Hair follicular keratinocyte (primary cell): ENCODE results near the gene SRCAP. TPM values are rescaled to one million over a fixed set of nuclear protein-coding genes. Genes with fewer than 3 reads are reported as not detected.

Source experiments
- total RNA-seq: library from RNA; depleted of rRNA; stranded (reverse); fragments of >200 nt; gene quantifications from 2 replicates; pipeline ENCODE4 v1.2.3, GENCODE V29; 2015

SRCAP gene
- 3.2 and 6.5 TPM in 2 replicates for total RNA-seq

GRCh38 chr16:30698816-30699614, at the start of gene SRCAP:
TSS of gene SRCAP (plus strand) at chr16:30699171. CDS start at chr16:30700825, 1,654 bp downstream.

GRCh38 chr16:30650369-30651123, 48.4 kb upstream of the SRCAP start, which contains the start of gene PRR14:
TSS of gene PRR14 (plus strand) at chr16:30650960. CDS start at chr16:30651646, 686 bp downstream.

DNA sequence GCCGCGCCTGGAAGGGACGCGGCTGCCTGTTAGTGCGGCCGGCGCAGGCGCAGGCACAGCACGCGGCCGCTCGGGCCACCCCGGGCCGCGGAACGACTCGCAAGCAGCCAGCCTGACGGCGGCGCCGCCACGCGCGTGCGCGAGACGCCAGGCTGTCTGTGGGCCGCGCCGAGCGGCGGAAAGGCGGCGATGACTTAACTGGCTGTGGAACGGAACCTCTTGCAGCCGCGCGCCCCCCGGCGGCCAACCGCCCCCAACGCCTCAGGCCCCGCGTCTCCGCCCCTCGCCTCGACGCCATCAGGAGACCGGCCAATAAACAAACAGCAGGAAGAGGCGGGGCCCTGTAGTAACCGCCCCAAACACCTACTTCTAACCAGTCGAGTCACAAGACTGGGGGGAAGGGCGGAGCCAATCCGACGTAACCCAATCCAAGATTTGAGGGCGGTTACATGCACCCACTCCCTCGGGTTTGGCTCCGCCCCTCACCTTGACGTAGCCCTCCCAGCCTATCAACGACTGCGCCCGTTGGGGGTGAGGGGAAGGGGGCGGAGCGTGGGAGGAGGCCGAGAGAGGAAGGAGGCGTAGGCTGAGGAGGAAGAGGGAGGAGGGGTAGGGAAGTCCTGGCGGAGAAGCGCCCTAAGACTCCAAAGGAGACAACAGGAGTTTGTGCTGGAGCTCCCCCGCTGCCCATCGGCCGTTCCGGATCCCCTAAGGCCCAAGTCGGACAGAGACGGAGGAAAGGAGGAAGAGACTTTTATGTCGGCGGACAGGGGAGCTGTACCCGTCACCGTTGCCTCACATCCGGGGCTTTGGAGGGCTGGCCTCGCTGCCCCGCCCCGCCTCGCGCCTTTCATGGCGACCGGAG, 40.9 kb upstream of the SRCAP start, which contains the start of gene FBRS:
FBRS (plus strand) TSS at position 566 of the 865 bp plus-strand sequence. CDS start 1,088 bp downstream, outside the sequence.

GRCh38 chr16:30747799-30748633, 49.0 kb downstream of the SRCAP start, which contains the start of gene PHKG2:
TSS of gene PHKG2 (plus strand) at chr16:30748425. CDS start at chr16:30748821, 396 bp downstream.

DNA sequence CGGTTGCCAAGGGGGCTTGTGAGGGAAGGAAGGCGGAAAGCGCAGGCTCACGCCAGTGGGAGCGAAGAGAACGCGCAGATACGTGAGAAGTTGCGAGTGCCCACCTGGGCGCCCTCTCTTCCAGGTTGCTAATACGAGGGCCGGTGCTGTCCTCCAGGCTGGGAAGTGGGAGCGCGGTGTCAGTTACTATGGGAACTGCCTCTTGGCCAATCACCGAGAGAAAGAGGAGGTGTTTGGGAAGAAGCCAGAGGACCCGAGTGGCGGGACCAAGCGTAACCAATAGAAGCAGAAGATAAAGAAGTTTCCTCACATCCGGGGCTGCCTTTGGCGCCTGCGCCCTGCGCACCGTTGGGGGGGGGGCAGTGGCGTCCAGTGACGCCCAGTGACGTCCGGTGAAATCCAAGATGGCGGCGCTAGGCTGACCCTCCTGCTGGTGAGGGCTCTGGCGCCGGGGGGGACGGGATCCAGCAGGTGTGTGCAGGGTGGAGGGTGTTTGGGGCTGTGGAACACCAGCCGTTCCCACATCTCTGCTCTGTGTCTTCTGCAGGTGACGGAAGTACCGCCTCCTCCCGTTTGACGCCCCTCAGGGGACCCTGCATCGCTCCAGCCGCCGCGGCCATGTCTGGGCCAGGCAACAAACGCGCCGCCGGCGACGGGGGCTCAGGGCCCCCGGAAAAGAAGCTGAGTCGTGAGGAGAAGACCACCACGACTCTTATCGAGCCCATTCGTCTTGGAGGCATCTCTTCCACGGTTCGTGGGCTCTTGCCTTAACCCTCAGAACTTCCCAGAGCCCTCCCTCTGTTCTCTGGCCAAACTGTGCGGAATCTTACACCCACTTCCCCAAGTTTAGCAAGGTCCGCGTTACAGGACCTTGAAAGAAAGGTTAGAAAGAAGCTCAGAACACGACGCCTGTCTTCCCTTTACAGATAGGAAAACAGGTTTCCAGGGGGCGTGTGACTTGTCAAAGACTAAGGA, 63.2 kb downstream of the SRCAP start, which contains the start of the genes CFAP119 and RNF40:
CFAP119 (minus strand) TSS at position 135 of the 975 bp plus-strand sequence. CDS start 314 bp downstream, outside the sequence.
RNF40 (plus strand) TSS at position 395 of the 975 bp plus-strand sequence; CDS start at position 619, 224 bp downstream.

GRCh38 chr16:30786936-30787612, 88.1 kb downstream of the SRCAP start, which contains the start of gene ZNF629:
TSS of gene ZNF629 (minus strand) at chr16:30787205. CDS start at chr16:30784482, 2,723 bp downstream.

Other genes with a start within 250 kb of the SRCAP start
- not detected in 2 replicates for gene ITGAL, start 226.4 kb upstream of the SRCAP start, total RNA-seq
- gene ZNF768, start 172.6 kb upstream of the SRCAP start, total RNA-seq, result 34.9 and 44.1 TPM in 2 replicates
- 5.7 and 7.0 TPM in 2 replicates for gene ZNF747, start 164.3 kb upstream of the SRCAP start, total RNA-seq
- gene ZNF764, start 140.8 kb upstream of the SRCAP start, total RNA-seq, result 2.7 and 4.8 TPM in 2 replicates
- 7.9 and 9.8 TPM in 2 replicates for gene ZNF688, start 127.5 kb upstream of the SRCAP start, total RNA-seq
- 1.7 and 2.3 TPM in 2 replicates for gene ZNF785, start 113.5 kb upstream of the SRCAP start, total RNA-seq
- 4.9 and 5.8 TPM in 2 replicates for gene ZNF689, start 88.8 kb upstream of the SRCAP start, total RNA-seq
- 15.0 and 18.1 TPM in 2 replicates for gene PRR14, start 48.2 kb upstream of the SRCAP start, total RNA-seq
- gene FBRS, start 40.7 kb upstream of the SRCAP start, total RNA-seq, result 16.9 and 21.7 TPM in 2 replicates
- 14.2 and 27.1 TPM in 2 replicates for gene PHKG2, start 49.3 kb downstream of the SRCAP start, total RNA-seq
- 1.3 and 7.1 TPM in 2 replicates for gene CFAP119, start 62.9 kb downstream of the SRCAP start, total RNA-seq
- gene RNF40, start 63.2 kb downstream of the SRCAP start, total RNA-seq, result 42.6 and 67.0 TPM in 2 replicates
- 9.9 and 11.0 TPM in 2 replicates for gene ZNF629, start 88.0 kb downstream of the SRCAP start, total RNA-seq
- 57.1 and 73.8 TPM in 2 replicates for gene BCL7C, start 194.9 kb downstream of the SRCAP start, total RNA-seq
- 0.57 and 4.2 TPM in 2 replicates for gene CTF1, start 197.4 kb downstream of the SRCAP start, total RNA-seq
- gene FBXL19, start 224.4 kb downstream of the SRCAP start, total RNA-seq, result 29.6 and 33.9 TPM in 2 replicates
- gene ORAI3, start 249.9 kb downstream of the SRCAP start, total RNA-seq, result 13.6 and 34.4 TPM in 2 replicates